ENCODE data around the gene UMODL1. TPM values are rescaled to one million over a fixed set of nuclear protein-coding genes. Genes with fewer than 3 reads are reported as not detected.
A peak's percentile ranks its signal among the peaks of the same experiment; 100 is the strongest.

UMODL1 gene
- total and polyA plus RNA-seq, 4 experiments from 2014 or later: 0.08 to 1.1 (median 0.58) TPM; not detected in 1

DNA sequence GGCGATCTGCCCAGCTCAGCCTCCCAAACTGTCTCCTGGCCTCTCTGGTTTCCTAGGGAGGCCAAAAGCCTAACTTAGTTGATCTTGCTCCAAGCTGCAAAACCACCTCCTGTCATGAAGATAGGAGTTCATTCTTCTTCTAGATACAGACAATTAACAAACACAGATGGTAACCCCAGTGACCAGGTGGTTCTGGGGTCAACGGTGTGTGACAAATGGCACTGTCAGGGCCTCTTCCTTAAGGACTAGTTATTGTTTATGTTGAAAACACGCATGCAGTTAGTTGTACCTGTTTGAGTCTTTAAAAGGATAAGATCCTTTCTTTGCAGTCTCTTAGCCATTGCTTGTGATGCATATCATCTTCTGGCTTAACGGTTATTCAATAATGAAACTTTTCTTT is 4.6 kb upstream of the UMODL1 start:
- DNase-seq: no peak
- no peaks in the 10 kb centered on the region for H3K9me3 ChIP-seq (ENCODE audit: control insufficient read depth in 1 of 2, low read length in 2 of 2)
- intact Hi-C loops (cut with micrococcal nuclease): no loop called here
- Mint-ChIP-seq H3K36me3 (peaks cover 0 to 3% of the 10 kb centered on the region in 2 donors), H3K4me3 (peak overlapping the region in 2 of 8 donors; percentile 4 to 6), H3K9me3 (no peaks in the 10 kb centered on the region), H3K27me3 (no peaks in the 10 kb centered on the region), H3K4me1 (peaks cover 19 to 46% (median 41%) of the 10 kb centered on the region in 4 donors), H3K27ac (peak overlapping the region in 5 of 7 donors; percentile 11 to 75 (median 22))
- ChIA-PET POLR2A (ENCODE audit: partially characterized antibody) (no interaction called here), CTCF (ENCODE audit: partially characterized antibody) (interaction anchor here (4.1 kb wide), 1 partner anchor 42 kb away, joined by 26 read pairs; no protein-coding TSS in a partner anchor)
- H3K36me3 ChIP-seq (ENCODE audit: insufficient read depth, low read length): no peaks in the 10 kb centered on the region
- no peak overlapping the region for H3K4me3 ChIP-seq (ENCODE audit: low read length in 2 of 2)
- no peak overlapping the region for H3K27ac ChIP-seq (ENCODE audit: low read depth, low read length)
- H3K27me3 ChIP-seq (ENCODE audit: insufficient read depth, low read length): no peaks in the 10 kb centered on the region
- peaks cover 31% of the 10 kb centered on the region for H3K4me1 ChIP-seq (ENCODE audit: insufficient read depth, low read length)

DNA sequence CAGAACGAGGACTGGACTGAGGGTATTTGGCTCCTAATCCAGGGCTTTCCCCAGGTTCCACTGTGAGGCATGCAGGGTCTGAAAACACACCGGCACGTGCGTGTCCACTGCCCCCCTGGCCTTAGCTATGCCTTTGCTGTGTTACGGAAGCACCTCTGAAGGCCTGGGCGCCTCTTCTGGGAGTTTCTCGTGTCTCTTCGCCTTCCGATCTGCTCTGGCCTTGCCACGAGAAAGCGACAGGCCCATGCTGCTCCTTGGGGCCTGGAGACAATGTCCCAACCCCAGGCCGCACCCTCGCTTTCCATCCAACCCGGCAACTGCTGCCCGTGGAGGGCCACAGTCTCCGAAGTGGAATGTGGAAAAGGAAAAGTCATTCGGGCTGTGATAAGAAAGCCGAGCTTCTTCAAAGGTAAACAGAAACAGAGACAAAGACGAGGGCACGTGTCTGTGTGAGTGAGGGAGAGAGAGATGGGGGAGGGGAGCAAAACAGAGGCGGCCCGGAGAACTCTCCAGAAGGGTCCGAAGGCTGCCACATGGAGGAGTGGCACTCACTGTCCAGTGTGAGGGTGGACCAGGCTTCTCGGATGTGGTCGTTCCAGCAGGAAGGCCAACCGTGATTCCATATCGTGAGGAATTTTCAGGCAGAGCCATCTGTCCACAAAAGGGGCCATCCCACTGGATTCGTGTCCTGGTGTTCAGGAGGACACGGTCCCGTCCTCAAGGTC is 3.4 kb upstream of the UMODL1 start:
- H3K27ac ChIP-seq (ENCODE audit: low read depth, low read length): no peak overlapping the region
- no peaks in the 10 kb centered on the region for H3K36me3 ChIP-seq (ENCODE audit: insufficient read depth, low read length)
- H3K9me3 ChIP-seq (ENCODE audit: control insufficient read depth in 1 of 2, low read length in 2 of 2): no peaks in the 10 kb centered on the region
- ChIA-PET CTCF (ENCODE audit: partially characterized antibody) (interaction anchor here (1.9 kb wide), 1 partner anchor 40 kb away, joined by 7 read pairs; no protein-coding TSS in a partner anchor), POLR2A (ENCODE audit: partially characterized antibody) (no interaction called here)
- H3K27me3 Mint-ChIP-seq: no peaks in the 10 kb centered on the region
- H3K4me3 Mint-ChIP-seq: no peak overlapping the region
- H3K4me3 ChIP-seq (ENCODE audit: low read length in 2 of 2): no peak overlapping the region
- no peak overlapping the region for H3K27ac Mint-ChIP-seq
- H3K36me3 Mint-ChIP-seq: no peaks in the 10 kb centered on the region
- peaks cover 24% of the 10 kb centered on the region for H3K4me1 ChIP-seq (ENCODE audit: insufficient read depth, low read length)
- H3K27me3 ChIP-seq (ENCODE audit: insufficient read depth, low read length): no peaks in the 10 kb centered on the region
- no peaks in the 10 kb centered on the region for H3K9me3 Mint-ChIP-seq
- intact Hi-C loops (cut with micrococcal nuclease): no loop called here
- no peak for DNase-seq
- H3K4me1 Mint-ChIP-seq: peaks cover 11 to 36% (median 31%) of the 10 kb centered on the region in 4 donors

DNA sequence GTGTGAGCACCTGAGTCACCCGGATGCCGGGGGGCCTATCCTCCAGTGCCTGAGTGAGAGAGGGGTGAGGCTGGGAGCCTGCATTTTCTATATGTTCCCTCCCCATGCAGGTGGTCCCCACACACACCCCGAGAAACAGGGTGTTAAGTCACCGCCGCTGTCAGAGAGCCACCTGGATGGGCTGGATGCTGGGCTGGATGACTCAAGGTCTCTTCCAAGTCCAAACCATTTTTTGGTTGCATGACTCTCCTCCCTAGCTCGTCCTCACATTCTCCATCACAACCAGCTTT is 2.9 kb upstream of the UMODL1 start:
- intact Hi-C loops (cut with micrococcal nuclease): no loop called here
- POLR2A ChIA-PET (ENCODE audit: partially characterized antibody): no interaction called here
- CTCF ChIA-PET (ENCODE audit: partially characterized antibody): interaction anchor here (1.9 kb wide), 1 partner anchor 40 kb away, joined by 7 read pairs; no protein-coding TSS in a partner anchor
- Mint-ChIP-seq H3K27ac (no peak overlapping the region), H3K4me3 (no peak overlapping the region), H3K9me3 (no peaks in the 10 kb centered on the region), H3K36me3 (no peaks in the 10 kb centered on the region), H3K4me1 (peaks cover 11 to 33% (median 27%) of the 10 kb centered on the region in 4 donors), H3K27me3 (no peaks in the 10 kb centered on the region)
- Histone ChIP-seq H3K27ac (ENCODE audit: low read depth, low read length) (no peak overlapping the region), H3K27me3 (ENCODE audit: insufficient read depth, low read length) (no peaks in the 10 kb centered on the region), H3K4me1 (ENCODE audit: insufficient read depth, low read length) (peaks cover 19% of the 10 kb centered on the region), H3K9me3 (ENCODE audit: control insufficient read depth in 1 of 2, low read length in 2 of 2) (no peaks in the 10 kb centered on the region), H3K4me3 (ENCODE audit: low read length in 2 of 2) (no peak overlapping the region), H3K36me3 (ENCODE audit: insufficient read depth, low read length) (no peaks in the 10 kb centered on the region)
- no peak for DNase-seq

DNA sequence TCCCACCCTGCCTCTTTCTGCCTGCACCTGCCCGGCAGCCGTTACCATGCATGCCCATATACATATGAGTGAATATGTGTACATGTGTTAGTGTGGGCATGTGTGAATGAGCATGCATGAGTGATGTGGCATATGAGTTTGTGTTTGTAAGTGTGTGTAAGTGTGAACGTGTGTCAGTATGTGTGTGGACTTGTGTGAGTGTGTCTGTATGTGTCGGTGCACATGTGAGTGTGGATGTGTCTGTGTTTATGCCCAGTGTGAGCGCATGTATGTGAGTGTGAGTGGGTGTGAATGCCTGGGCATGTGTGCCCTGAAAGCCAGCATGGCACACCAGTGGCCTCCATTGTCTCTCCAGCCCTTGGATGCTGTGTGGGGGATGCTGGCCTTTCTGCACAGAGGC is 2.5 kb upstream of the UMODL1 start:
- Histone ChIP-seq H3K27ac (ENCODE audit: low read depth, low read length) (no peak overlapping the region), H3K4me1 (ENCODE audit: insufficient read depth, low read length) (peaks cover 15% of the 10 kb centered on the region), H3K36me3 (ENCODE audit: insufficient read depth, low read length) (no peaks in the 10 kb centered on the region), H3K27me3 (ENCODE audit: insufficient read depth, low read length) (no peaks in the 10 kb centered on the region), H3K4me3 (ENCODE audit: low read length in 2 of 2) (no peak overlapping the region), H3K9me3 (ENCODE audit: control insufficient read depth in 1 of 2, low read length in 2 of 2) (no peaks in the 10 kb centered on the region)
- H3K27me3 Mint-ChIP-seq: no peaks in the 10 kb centered on the region
- H3K4me3 Mint-ChIP-seq: no peak overlapping the region
- H3K4me1 Mint-ChIP-seq: peaks cover 11 to 29% (median 25%) of the 10 kb centered on the region in 4 donors
- peak overlapping the region in 1 of 7 donors; percentile 67 for H3K27ac Mint-ChIP-seq
- H3K36me3 Mint-ChIP-seq: no peaks in the 10 kb centered on the region
- CTCF ChIA-PET (ENCODE audit: partially characterized antibody): interaction anchor here (1.9 kb wide), 1 partner anchor 39 kb away, joined by 7 read pairs; no protein-coding TSS in a partner anchor
- POLR2A ChIA-PET (ENCODE audit: partially characterized antibody): no interaction called here
- intact Hi-C loops (cut with micrococcal nuclease): no loop called here
- H3K9me3 Mint-ChIP-seq: no peaks in the 10 kb centered on the region
- DNase-seq: no peak

DNA sequence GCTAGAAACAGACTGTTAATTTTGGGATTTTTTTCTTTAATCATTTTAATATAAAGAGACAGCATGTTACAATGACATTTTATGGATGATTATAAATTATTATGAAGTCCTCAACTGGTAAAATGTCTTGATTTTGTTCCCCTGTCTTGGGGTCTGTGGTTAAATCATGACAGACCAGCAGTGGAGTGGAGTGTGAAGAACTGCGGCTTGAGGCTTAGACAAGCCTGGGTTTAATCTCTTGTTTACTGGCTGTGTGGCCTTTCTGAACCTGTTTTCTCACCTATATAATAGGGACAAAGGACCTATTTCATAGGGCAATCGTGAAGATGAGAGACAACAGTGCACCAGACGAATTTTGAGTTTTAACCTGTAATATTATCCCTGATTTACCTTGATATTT is 1.8 kb upstream of the UMODL1 start:
- Histone ChIP-seq H3K4me1 (ENCODE audit: insufficient read depth, low read length) (peaks cover 8% of the 10 kb centered on the region), H3K9me3 (ENCODE audit: control insufficient read depth in 1 of 2, low read length in 2 of 2) (no peaks in the 10 kb centered on the region), H3K36me3 (ENCODE audit: insufficient read depth, low read length) (no peaks in the 10 kb centered on the region), H3K4me3 (ENCODE audit: low read length in 2 of 2) (no peak overlapping the region), H3K27ac (ENCODE audit: low read depth, low read length) (no peak overlapping the region), H3K27me3 (ENCODE audit: insufficient read depth, low read length) (no peaks in the 10 kb centered on the region)
- Mint-ChIP-seq H3K27ac (peak overlapping the region in 1 of 7 donors; percentile 29), H3K36me3 (no peaks in the 10 kb centered on the region), H3K27me3 (no peaks in the 10 kb centered on the region), H3K4me1 (peaks cover 4 to 21% (median 18%) of the 10 kb centered on the region in 4 donors), H3K9me3 (no peaks in the 10 kb centered on the region), H3K4me3 (no peak overlapping the region)
- intact Hi-C loops (cut with micrococcal nuclease): no loop called here
- DNase-seq: no peak
- ChIA-PET CTCF (ENCODE audit: partially characterized antibody) (interaction anchor here (1.9 kb wide), 1 partner anchor 39 kb away, joined by 7 read pairs; no protein-coding TSS in a partner anchor), POLR2A (ENCODE audit: partially characterized antibody) (no interaction called here)

DNA sequence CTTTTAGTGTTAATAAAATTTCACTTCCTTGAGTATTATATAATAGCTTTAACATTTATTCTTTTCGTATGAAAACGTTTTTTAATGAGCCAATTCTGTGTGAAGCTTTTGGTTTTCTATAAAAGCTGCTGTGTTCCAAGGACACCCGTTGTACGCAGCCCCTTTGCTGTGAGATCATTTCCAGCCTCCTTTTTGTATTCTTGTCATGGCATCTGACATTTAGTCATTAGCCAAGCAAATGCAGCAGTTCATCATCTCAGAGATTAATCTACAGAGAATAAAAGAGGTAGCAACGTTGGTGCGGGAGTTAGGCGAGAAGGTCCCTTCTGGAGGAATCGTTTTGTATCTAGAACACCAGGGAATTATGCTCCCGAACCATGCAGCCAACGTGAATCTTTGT is 1.3 kb upstream of the UMODL1 start:
- no peaks in the 10 kb centered on the region for H3K9me3 ChIP-seq (ENCODE audit: control insufficient read depth in 1 of 2, low read length in 2 of 2)
- ChIA-PET POLR2A (ENCODE audit: partially characterized antibody) (no interaction called here), CTCF (ENCODE audit: partially characterized antibody) (interaction anchor here (1.9 kb wide), 1 partner anchor 38 kb away, joined by 7 read pairs; no protein-coding TSS in a partner anchor)
- no peaks in the 10 kb centered on the region for H3K36me3 ChIP-seq (ENCODE audit: insufficient read depth, low read length)
- H3K9me3 Mint-ChIP-seq: no peaks in the 10 kb centered on the region
- H3K27me3 Mint-ChIP-seq: no peaks in the 10 kb centered on the region
- no peak overlapping the region for H3K4me3 ChIP-seq (ENCODE audit: low read length in 2 of 2)
- no peak for DNase-seq
- H3K27ac ChIP-seq (ENCODE audit: low read depth, low read length): no peak overlapping the region
- H3K4me1 ChIP-seq (ENCODE audit: insufficient read depth, low read length): peaks cover 3% of the 10 kb centered on the region
- H3K4me1 Mint-ChIP-seq: peaks cover 3 to 16% (median 13%) of the 10 kb centered on the region in 4 donors
- intact Hi-C loops (cut with micrococcal nuclease): no loop called here
- no peaks in the 10 kb centered on the region for H3K36me3 Mint-ChIP-seq
- H3K27me3 ChIP-seq (ENCODE audit: insufficient read depth, low read length): no peaks in the 10 kb centered on the region
- no peak overlapping the region for H3K4me3 Mint-ChIP-seq
- H3K27ac Mint-ChIP-seq: no peak overlapping the region

DNA sequence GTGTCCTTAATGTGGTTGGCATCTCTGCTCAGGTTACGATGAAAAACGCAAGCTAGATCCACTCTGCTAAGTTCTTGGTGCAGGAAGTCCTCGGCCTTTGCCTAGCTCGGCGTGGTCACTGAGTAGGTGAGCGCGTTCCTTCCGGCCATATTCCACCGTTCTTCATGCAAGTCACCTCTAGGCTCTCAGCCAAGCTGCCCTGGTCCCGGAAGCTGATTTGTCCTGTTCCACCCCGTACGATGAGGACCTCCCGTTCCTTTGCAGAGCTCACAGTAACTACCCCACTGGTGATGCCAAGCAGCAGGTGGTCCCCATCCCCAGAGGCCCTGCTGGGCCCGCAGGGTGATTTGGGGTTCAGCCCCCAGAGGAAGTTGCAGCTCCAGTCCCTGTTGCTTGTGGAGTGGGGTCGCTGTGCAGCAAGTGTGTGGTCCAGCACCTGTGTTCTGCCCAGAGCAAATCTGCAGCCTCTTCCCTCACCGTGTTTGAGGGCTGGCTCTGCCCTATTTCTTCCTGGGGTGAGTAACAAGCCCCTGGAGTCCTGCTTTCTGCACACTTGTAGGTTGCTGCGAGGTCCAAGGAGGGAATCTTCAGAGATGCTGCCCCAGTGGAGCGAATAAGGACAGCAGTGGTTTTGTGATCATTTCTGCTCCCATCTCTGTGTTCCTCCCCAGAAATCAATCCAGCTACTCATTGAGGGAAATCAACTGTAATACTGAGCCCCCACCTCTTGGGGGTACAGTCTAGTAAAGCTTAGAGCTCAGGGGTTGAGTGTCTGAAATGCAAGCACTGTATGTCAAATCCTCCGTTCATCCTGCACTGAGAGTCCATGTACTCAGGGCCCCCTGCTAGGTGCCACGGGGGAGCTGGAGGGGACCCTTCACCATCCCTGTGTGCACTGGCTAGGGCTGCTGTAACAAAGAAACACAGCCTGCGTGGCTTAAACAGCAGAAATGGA is 2.3 kb downstream of the UMODL1 start:
- Histone ChIP-seq H3K9me3 (ENCODE audit: control insufficient read depth in 1 of 2, low read length in 2 of 2) (no peaks in the 10 kb centered on the region), H3K27ac (ENCODE audit: low read depth, low read length) (no peak overlapping the region), H3K4me1 (ENCODE audit: insufficient read depth, low read length) (no peaks in the 10 kb centered on the region), H3K4me3 (ENCODE audit: low read length in 2 of 2) (no peak overlapping the region), H3K27me3 (ENCODE audit: insufficient read depth, low read length) (no peaks in the 10 kb centered on the region), H3K36me3 (ENCODE audit: insufficient read depth, low read length) (no peaks in the 10 kb centered on the region)
- Mint-ChIP-seq H3K4me3 (no peak overlapping the region), H3K36me3 (no peaks in the 10 kb centered on the region), H3K4me1 (peaks cover 0 to 4% (median 0%) of the 10 kb centered on the region in 4 donors), H3K27me3 (no peaks in the 10 kb centered on the region), H3K27ac (peak overlapping the region in 1 of 7 donors; percentile 48), H3K9me3 (no peaks in the 10 kb centered on the region)
- no peak for DNase-seq
- CTCF ChIA-PET (ENCODE audit: partially characterized antibody): interaction anchor here (1.5 kb wide), 1 partner anchor 34 kb away, joined by 4 read pairs; no protein-coding TSS in a partner anchor
- POLR2A ChIA-PET (ENCODE audit: partially characterized antibody): interaction anchor here (1.4 to 1.7 kb wide), 2 partner anchors 9 to 11 kb away, joined by 4 to 6 read pairs; no protein-coding TSS in a partner anchor
- intact Hi-C loops (cut with micrococcal nuclease): no loop called here

All from CD4-positive, alpha-beta memory T cell (primary cell).